Panc1 (cell line): ENCODE measurements around the gene NEK6. TPM values are rescaled to one million over a fixed set of nuclear protein-coding genes. Genes with fewer than 3 reads are reported as not detected.

Experiments used
- ATAC-seq: fragments of 200-7000 bp; cut with Tn5 transposase; 2 replicates; pipeline ENCODE4 v1.9.1; 2020; ENCODE audit warnings: mild to moderate bottlenecking, moderate library complexity
- BruUV-seq: library from RNA; stranded (reverse); fragments of 400-500 nt; replicated peaks from 2 replicates; lab custom pipeline; 2021; lab: Mats Ljungman, UMichigan
- CTCF ChIA-PET: fragments of 300-600 bp; sonication (Branson Sonifier 250); formaldehyde crosslinking; loops from one replicate; lab custom pipeline; 2022; ENCODE audit warnings: antibody characterized with exemption; lab: Charles Lee
- POLR2A ChIA-PET: fragments of 300-600 bp; sonication (Branson Sonifier 250); formaldehyde crosslinking; loops from one replicate; lab custom pipeline; 2022; ENCODE audit warnings: antibody characterized with exemption; lab: Charles Lee
- DNase-seq: peaks from one replicate; pipeline ENCODE4 v3.0.0-alpha.2; 2010; ENCODE audit warnings: low read depth, low spot score
- H3K27ac ChIP-seq: 2 replicates; pipeline ENCODE4 v1.5.1; 2011; ENCODE audit warnings: mild to moderate bottlenecking, low read length, inconsistent platforms
- H3K27me3 ChIP-seq: fragments of 200-500 bp; sonication (Bioruptor generic); 2 replicates; pipeline ENCODE4 v1.6.0; 2014; ENCODE audit warnings: low read length, inconsistent platforms; ENCODE audit not compliant: control insufficient read depth, insufficient read depth
- H3K36me3 ChIP-seq: fragments of 200-500 bp; sonication (Bioruptor generic); 2 replicates; pipeline ENCODE4 v1.5.1; 2014; ENCODE audit warnings: inconsistent platforms, mild to moderate bottlenecking, low read length, moderate library complexity; ENCODE audit not compliant: control insufficient read depth, insufficient read depth
- H3K4me1 ChIP-seq: 2 replicates; pipeline ENCODE4 v1.5.1; 2011; ENCODE audit warnings: inconsistent platforms, mild to moderate bottlenecking, low read length, moderate library complexity; ENCODE audit not compliant: control insufficient read depth, insufficient read depth
- H3K4me3 ChIP-seq, 2 experiments: 2 replicates each; pipeline ENCODE4 v1.5.1; 2011 to 2012; ENCODE audit warnings: low read depth in 2 of 2, low read length in 2 of 2, mild to moderate bottlenecking in 2 of 2, inconsistent platforms in 1 of 2, moderate library complexity in 1 of 2
- H3K9me3 ChIP-seq: fragments of 200-500 bp; sonication (Bioruptor generic); 2 replicates; pipeline ENCODE4 v1.5.1; 2014; ENCODE audit warnings: low read depth, mild to moderate bottlenecking, inconsistent platforms, low read length, moderate library complexity; ENCODE audit not compliant: control insufficient read depth, insufficient read depth
- CTCF ChIP-seq: fragments of 450-650 bp; IDR thresholded peaks from 2 replicates; pipeline ENCODE4 v1.5.1; 2017; ENCODE audit warnings: mild to moderate bottlenecking
- POLR2AphosphoS5 ChIP-seq: IDR thresholded peaks from 2 replicates; pipeline ENCODE4 v1.6.1; 2012; ENCODE audit warnings: mild to moderate bottlenecking, low read depth, low read length, moderate library complexity
- REST ChIP-seq, 2 experiments: IDR thresholded peaks; 2 replicates each; pipeline ENCODE4 v1.6.1; 2011 to 2012; ENCODE audit warnings: low read depth in 2 of 2, control low read depth in 1 of 2, low read length in 1 of 2, mild to moderate bottlenecking in 1 of 2, moderate library complexity in 1 of 2; ENCODE audit not compliant: insufficient read depth in 1 of 2
- SIN3A ChIP-seq: IDR thresholded peaks from 2 replicates; pipeline ENCODE4 v1.6.1; 2012; ENCODE audit warnings: low read depth, mild to moderate bottlenecking, low read length, moderate library complexity, borderline replicate concordance; ENCODE audit not compliant: insufficient read depth
- TCF7L2 ChIP-seq: IDR thresholded peaks from 2 replicates; pipeline ENCODE4 v1.6.1; 2011; ENCODE audit warnings: mild to moderate bottlenecking, low read depth, low read length, inconsistent platforms
- in situ Hi-C: cut with HindIII; loops from 2 replicates; pipeline ENCODE4 v1.10.0; 2016; ENCODE audit warnings: low sequenced_read_pairs, low pct_unique_long_range_greater_than_20kb
- intact Hi-C: fragments of 100-400 bp; cut with micrococcal nuclease; formaldehyde crosslinking; loops from one replicate; pipeline ENCODE4 v1.10.0; 2022; ENCODE audit not compliant: unreplicated experiment
- total RNA-seq: library from RNA; stranded (reverse); gene quantifications from one replicate; pipeline ENCODE4 v1.2.1, GENCODE V29; 2021; ENCODE audit not compliant: unreplicated experiment

Gene NEK6
- total RNA-seq, 1 experiment from 2014 or later = 56.3 TPM

- 0 out of 2 replicates have a peak, but pooled peaks cover 3% of the 10 kb centered on the region for H3K4me1 ChIP-seq
- H3K9me3 ChIP-seq = no peaks in the 10 kb centered on the region
- DNase-seq (no peak), ATAC-seq (no peak)
- no peak overlapping the region for H3K4me3 ChIP-seq
- H3K27me3 ChIP-seq = no peaks in the 10 kb centered on the region
- in situ Hi-C loops = no loop called here
- TF ChIP-seq SIN3A (no peak), POLR2AphosphoS5 (no peak), TCF7L2 (no peak), REST (IDR thresholded peaks at IDR 0.05; ENCODE audit: insufficient read depth in 1 of 2, low read depth in 2 of 2, low read length in 1 of 2) (no peak), CTCF (no peak)
- H3K36me3 ChIP-seq = no peaks in the 10 kb centered on the region; the same call in none of the 2 replicates
- H3K27ac ChIP-seq = no peak overlapping the region
- no TSS peak for BruUV-seq
- ChIA-PET POLR2A (no interaction called here), CTCF (no interaction called here)
- intact Hi-C loops = no loop called here
Measured at GRCh38 chr9:124322618-124323432, 65.1 kb downstream of the NEK6 start.

- POLR2A ChIA-PET = interaction anchor here (0.6 kb wide), 1 partner anchor 19 kb away, joined by 12 read pairs; no protein-coding TSS in a partner anchor
- TF ChIP-seq REST (IDR thresholded peaks at IDR 0.05; ENCODE audit: insufficient read depth in 1 of 2, low read depth in 2 of 2, low read length in 1 of 2) = no peak
- TF ChIP-seq POLR2AphosphoS5 = no peak
- no peak for TF ChIP-seq TCF7L2
- TF ChIP-seq CTCF = no peak
- no peak for TF ChIP-seq SIN3A
- intact Hi-C loops (no loop called here), in situ Hi-C loops (no loop called here)
- BruUV-seq = no TSS peak
- no peak for DNase-seq
- Histone ChIP-seq H3K9me3 (no peaks in the 10 kb centered on the region), H3K4me3 (no peak overlapping the region), H3K36me3 (no peaks in the 10 kb centered on the region; the same call in none of the 2 replicates), H3K27ac (no peak overlapping the region), H3K4me1 (0 out of 2 replicates have a peak, but pooled peaks cover 3% of the 10 kb centered on the region), H3K27me3 (no peaks in the 10 kb centered on the region)
- no peak for ATAC-seq
- CTCF ChIA-PET = no interaction called here
Measured at GRCh38 chr9:124323904-124324303, 66.2 kb downstream of the NEK6 start.
